A549 (cell line): ENCODE data around the gene PDE7B.

ENCODE experiments used
- CHD4 ChIP-seq: fragments of 200-600 bp; sonication (generic); IDR thresholded peaks from 2 replicates; pipeline ENCODE4 v1.6.1; 2016; ENCODE audit warnings: antibody characterized with exemption, mild to moderate bottlenecking, borderline replicate concordance
- CTCF ChIP-seq: fragments of >200 bp; sonication (Bioruptor Twin); formaldehyde crosslinking; IDR thresholded peaks from 3 replicates; pipeline ENCODE4 v1.5.1; 2016
- HDAC2 ChIP-seq: fragments of 200-600 bp; sonication (generic); IDR thresholded peaks from 2 replicates; pipeline ENCODE4 v1.6.1; 2016
- HMGXB4 ChIP-seq: fragments of 250-450 bp; sonication (Bioruptor Pico); IDR thresholded peaks from 2 replicates; pipeline ENCODE4 v1.5.0; 2021; ENCODE audit warnings: mild to moderate bottlenecking, moderate library complexity, borderline replicate concordance
- HOXB13 ChIP-seq: fragments of 250-450 bp; sonication (Bioruptor Pico); IDR thresholded peaks from 2 replicates; pipeline ENCODE4 v1.5.0; 2020; ENCODE audit warnings: low read depth, mild to moderate bottlenecking, moderate library complexity
- KDM1A ChIP-seq: fragments of 200-600 bp; sonication (generic); IDR thresholded peaks from 2 replicates; pipeline ENCODE4 v1.6.1; 2016; ENCODE audit warnings: low read depth, mild to moderate bottlenecking
- POLR2A ChIP-seq: IDR thresholded peaks from 2 replicates; pipeline ENCODE4 v1.6.1; 2012; ENCODE audit warnings: mild to moderate bottlenecking, low read length
- RCOR1 ChIP-seq: fragments of 150-350 bp; IDR thresholded peaks from 2 replicates; pipeline ENCODE4 v1.6.1; 2014; ENCODE audit warnings: antibody characterized with exemption, low read length, low read depth
- RNF2 ChIP-seq: fragments of 200-600 bp; sonication (generic); IDR thresholded peaks from 2 replicates; pipeline ENCODE4 v1.6.1; 2016; ENCODE audit warnings: low read depth, mild to moderate bottlenecking, antibody characterized with exemption, moderate library complexity, borderline replicate concordance
- ZSCAN20 ChIP-seq: fragments of 250-450 bp; sonication (Bioruptor Pico); IDR thresholded peaks from 2 replicates; pipeline ENCODE4 v1.8.0; 2022; ENCODE audit warnings: mild to moderate bottlenecking, moderate library complexity
- TF ChIP-seq, protein P1 (sequence below): IDR thresholded peaks from 2 replicates; pipeline ENCODE4 v1.6.1; 2012

DNA sequence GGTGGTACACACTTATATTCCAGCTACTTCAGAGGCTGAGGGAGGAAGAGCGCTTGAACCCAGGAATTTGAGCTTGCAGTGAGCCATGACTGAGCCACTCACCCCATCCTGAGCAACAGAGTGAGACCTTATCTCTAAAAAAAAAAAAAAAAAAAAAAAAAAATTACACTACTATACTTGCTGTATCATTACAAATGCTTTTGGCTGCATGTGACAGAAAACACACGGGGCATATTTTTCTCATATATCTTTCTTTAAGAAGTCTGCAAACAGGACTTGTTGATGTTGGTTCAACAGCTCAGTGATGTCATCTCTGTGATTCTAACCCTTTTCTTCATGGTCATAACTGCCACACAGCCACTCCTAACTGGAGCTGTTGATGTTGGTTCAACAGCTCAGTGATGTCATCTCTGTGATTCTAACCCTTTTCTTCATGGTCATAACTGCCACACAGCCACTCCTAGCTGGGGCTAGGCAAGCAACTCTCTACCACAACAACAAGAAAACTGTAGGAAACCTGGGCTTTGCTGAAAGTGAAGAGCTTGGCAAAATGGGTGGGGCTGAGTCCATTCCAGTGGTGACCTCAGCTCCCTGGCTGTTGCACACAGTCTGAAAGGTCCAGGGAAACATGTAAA is 378.8 kb downstream of the PDE7B start:
- TF ChIP-seq CTCF (no peak), RCOR1 (no peak), RNF2 (no peak), HMGXB4 (CRISPR knock-in tag) (no peak), POLR2A (no peak), ZSCAN20 (CRISPR knock-in tag) (no peak), KDM1A (no peak), CHD4 (no peak), HOXB13 (CRISPR knock-in tag) (no peak), HDAC2 (no peak)
- TF ChIP-seq, protein P1, sequence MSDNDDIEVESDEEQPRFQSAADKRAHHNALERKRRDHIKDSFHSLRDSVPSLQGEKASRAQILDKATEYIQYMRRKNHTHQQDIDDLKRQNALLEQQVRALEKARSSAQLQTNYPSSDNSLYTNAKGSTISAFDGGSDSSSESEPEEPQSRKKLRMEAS: no peak
